ENCODE results near the gene NSDHL. TPM values are rescaled to one million over a fixed set of nuclear protein-coding genes. Genes with fewer than 3 reads are reported as not detected.

The NSDHL gene
- total and polyA plus RNA-seq, 2 of the 4 experiments (the other 2 are of a cell fraction), result 22.8 to 26.0 TPM

GRCh38 chrX:152917656-152918579, 87.1 kb downstream of the NSDHL start:
- Histone ChIP-seq H3K9me3 (ENCODE audit: control insufficient read depth, insufficient read depth, low read length) (no peaks in the 10 kb centered on the region; the same call in 1 of the 2 replicates), H2BK15ac (ENCODE audit: low read depth, low read length) (no peak overlapping the region), H3K4ac (ENCODE audit: low read depth, low read length) (no peak overlapping the region), H3K79me1 (ENCODE audit: low read depth in 1 of 2, low read length in 2 of 2) (no peaks in the 10 kb centered on the region), H3K4me2 (ENCODE audit: low read depth, low read length) (no peak overlapping the region), H4K91ac (ENCODE audit: insufficient read depth, low read depth, low read length) (no peak overlapping the region), H3K56ac (ENCODE audit: extremely low read depth, insufficient read depth, low read length) (no peak overlapping the region), H2AK9ac (replicated peaks; ENCODE audit: low read depth, low read length, poor library complexity) (no peak overlapping the region), H3K9me1 (ENCODE audit: insufficient read depth, low read length) (no peaks in the 10 kb centered on the region), H4K20me1 (ENCODE audit: insufficient read depth, low read length) (no peaks in the 10 kb centered on the region), H2BK120ac (ENCODE audit: low read depth, low read length) (no peak overlapping the region), H3K23ac (ENCODE audit: low read depth, low read length) (no peak overlapping the region), H2AFZ (replicated peaks; ENCODE audit: low read length, poor library complexity) (no peak overlapping the region), H3K14ac (replicated peaks; ENCODE audit: low read depth, low read length) (no peak overlapping the region), H4K5ac (ENCODE audit: low read depth, low read length) (no peak overlapping the region), H3K27ac (ENCODE audit: insufficient read depth, low read length) (no peak overlapping the region), H3K36me3 (ENCODE audit: control insufficient read depth, insufficient read depth, low read length) (no peaks in the 10 kb centered on the region), H3K18ac (ENCODE audit: low read depth, low read length) (no peak overlapping the region), H3K9ac (ENCODE audit: low read depth, low read length) (no peak overlapping the region), H2AK5ac (ENCODE audit: low read depth, low read length) (no peak overlapping the region), H3K27me3 (ENCODE audit: control insufficient read depth, insufficient read depth, low read length) (peaks cover 1% of the 10 kb centered on the region; the same call in 1 of the 2 replicates), H3K4me1 (ENCODE audit: control insufficient read depth, insufficient read depth, low read length) (no peaks in the 10 kb centered on the region), H3K4me3 (ENCODE audit: insufficient read depth, low read depth, low read length) (no peak overlapping the region), H4K8ac (ENCODE audit: low read depth in 2 of 2, low read length in 2 of 2) (no peak overlapping the region), H2BK20ac (ENCODE audit: low read depth, low read length) (no peak overlapping the region), H2BK5ac (ENCODE audit: low read depth, low read length, poor library complexity, severe bottlenecking) (no peak overlapping the region)
- DNase-seq (no peak), ATAC-seq (ENCODE audit: low read depth) (no peak)
- no TSS peak for BruUV-seq (replicated peaks)
- WGBS, 2 experiments (ENCODE audit: extremely low coverage in 2 of 2, insufficient read length in 1 of 2), result 71% methylated on average over 11 of the region's 21 CpGs; no CpG with 5 or more reads in 1 of the 2 experiments
- POLR2A ChIA-PET (ENCODE audit: unreplicated experiment), result no interaction called here
- in situ Hi-C loops (cut with MboI; ENCODE audit: low sequenced_read_pairs) (no loop called here), intact Hi-C loops (cut with micrococcal nuclease) (no loop called here), dilution Hi-C loops (cut with HindIII; ENCODE audit: low sequenced_read_pairs, unreplicated experiment) (no loop called here)
- CTCF ChIA-PET, result no interaction called here
- no peak for TF ChIP-seq RCOR1 (IDR thresholded peaks at IDR 0.05; ENCODE audit: insufficient replicate concordance, low read length)
- TF ChIP-seq RFX5 (IDR thresholded peaks at IDR 0.05; ENCODE audit: low read depth, low read length), result no peak
- no peak for TF ChIP-seq MAFK (IDR thresholded peaks at IDR 0.05; ENCODE audit: low read depth, low read length)
- TF ChIP-seq FOS (IDR thresholded peaks at IDR 0.05; ENCODE audit: low read depth, low read length), result no peak
- no peak for TF ChIP-seq SMC3 (IDR thresholded peaks at IDR 0.05; ENCODE audit: low read depth, low read length)
- TF ChIP-seq BHLHE40 (IDR thresholded peaks at IDR 0.05; ENCODE audit: low read depth, low read length), result no peak
- TF ChIP-seq CEBPB (IDR thresholded peaks at IDR 0.05; ENCODE audit: low read depth, low read length), result no peak
- TF ChIP-seq, protein P1, sequence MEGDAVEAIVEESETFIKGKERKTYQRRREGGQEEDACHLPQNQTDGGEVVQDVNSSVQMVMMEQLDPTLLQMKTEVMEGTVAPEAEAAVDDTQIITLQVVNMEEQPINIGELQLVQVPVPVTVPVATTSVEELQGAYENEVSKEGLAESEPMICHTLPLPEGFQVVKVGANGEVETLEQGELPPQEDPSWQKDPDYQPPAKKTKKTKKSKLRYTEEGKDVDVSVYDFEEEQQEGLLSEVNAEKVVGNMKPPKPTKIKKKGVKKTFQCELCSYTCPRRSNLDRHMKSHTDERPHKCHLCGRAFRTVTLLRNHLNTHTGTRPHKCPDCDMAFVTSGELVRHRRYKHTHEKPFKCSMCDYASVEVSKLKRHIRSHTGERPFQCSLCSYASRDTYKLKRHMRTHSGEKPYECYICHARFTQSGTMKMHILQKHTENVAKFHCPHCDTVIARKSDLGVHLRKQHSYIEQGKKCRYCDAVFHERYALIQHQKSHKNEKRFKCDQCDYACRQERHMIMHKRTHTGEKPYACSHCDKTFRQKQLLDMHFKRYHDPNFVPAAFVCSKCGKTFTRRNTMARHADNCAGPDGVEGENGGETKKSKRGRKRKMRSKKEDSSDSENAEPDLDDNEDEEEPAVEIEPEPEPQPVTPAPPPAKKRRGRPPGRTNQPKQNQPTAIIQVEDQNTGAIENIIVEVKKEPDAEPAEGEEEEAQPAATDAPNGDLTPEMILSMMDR (conservative IDR thresholded peaks at IDR 0.05; ENCODE audit: low read depth, low read length), result no peak
- no peak for TF ChIP-seq MXI1 (IDR thresholded peaks at IDR 0.05; ENCODE audit: borderline replicate concordance, low read depth, low read length)
